Measurements from ENCODE around the gene NRP2. TPM values are rescaled to one million over a fixed set of nuclear protein-coding genes. Genes with fewer than 3 reads are reported as not detected.

NRP2 gene
- total RNA-seq, 1 donor from 2014 or later = 89.5 TPM

DNA sequence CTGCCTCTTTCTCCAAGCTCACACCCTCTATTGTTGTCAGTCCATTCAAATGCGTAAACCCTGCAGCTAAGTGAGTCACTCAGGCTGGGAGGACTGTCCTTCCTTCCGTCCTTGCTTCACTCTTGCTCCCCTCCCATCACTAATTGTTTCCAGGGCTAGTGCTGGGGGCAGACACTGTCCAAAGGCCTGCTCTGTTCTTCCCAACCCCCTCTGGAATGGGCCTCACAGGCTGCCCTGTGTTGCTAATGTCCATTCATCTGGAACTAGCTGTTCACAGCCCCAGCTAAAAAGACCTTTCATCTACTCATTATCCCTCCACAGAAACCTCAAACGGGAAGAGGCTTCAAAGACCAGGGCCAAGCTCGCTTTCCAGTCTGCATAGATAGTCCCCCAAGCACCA, 31.9 kb upstream of the NRP2 start:
- TF ChIP-seq, protein P1, sequence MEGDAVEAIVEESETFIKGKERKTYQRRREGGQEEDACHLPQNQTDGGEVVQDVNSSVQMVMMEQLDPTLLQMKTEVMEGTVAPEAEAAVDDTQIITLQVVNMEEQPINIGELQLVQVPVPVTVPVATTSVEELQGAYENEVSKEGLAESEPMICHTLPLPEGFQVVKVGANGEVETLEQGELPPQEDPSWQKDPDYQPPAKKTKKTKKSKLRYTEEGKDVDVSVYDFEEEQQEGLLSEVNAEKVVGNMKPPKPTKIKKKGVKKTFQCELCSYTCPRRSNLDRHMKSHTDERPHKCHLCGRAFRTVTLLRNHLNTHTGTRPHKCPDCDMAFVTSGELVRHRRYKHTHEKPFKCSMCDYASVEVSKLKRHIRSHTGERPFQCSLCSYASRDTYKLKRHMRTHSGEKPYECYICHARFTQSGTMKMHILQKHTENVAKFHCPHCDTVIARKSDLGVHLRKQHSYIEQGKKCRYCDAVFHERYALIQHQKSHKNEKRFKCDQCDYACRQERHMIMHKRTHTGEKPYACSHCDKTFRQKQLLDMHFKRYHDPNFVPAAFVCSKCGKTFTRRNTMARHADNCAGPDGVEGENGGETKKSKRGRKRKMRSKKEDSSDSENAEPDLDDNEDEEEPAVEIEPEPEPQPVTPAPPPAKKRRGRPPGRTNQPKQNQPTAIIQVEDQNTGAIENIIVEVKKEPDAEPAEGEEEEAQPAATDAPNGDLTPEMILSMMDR (IDR thresholded peaks at IDR 0.05; ENCODE audit: unreplicated experiment) = no peak
- H3K27ac Mint-ChIP-seq = no peak overlapping the region
- H3K36me3 Mint-ChIP-seq = no peaks in the 10 kb centered on the region
- no peak for DNase-seq (ENCODE audit: low spot score in 2 of 2, unreplicated experiment in 2 of 2)
- peaks cover 2% of the 10 kb centered on the region for H3K4me1 Mint-ChIP-seq
- no peaks in the 10 kb centered on the region for H3K9me3 Mint-ChIP-seq
- H3K27me3 Mint-ChIP-seq (ENCODE audit: low read depth) = no peaks in the 10 kb centered on the region
- no peak overlapping the region for H3K4me3 Mint-ChIP-seq

DNA sequence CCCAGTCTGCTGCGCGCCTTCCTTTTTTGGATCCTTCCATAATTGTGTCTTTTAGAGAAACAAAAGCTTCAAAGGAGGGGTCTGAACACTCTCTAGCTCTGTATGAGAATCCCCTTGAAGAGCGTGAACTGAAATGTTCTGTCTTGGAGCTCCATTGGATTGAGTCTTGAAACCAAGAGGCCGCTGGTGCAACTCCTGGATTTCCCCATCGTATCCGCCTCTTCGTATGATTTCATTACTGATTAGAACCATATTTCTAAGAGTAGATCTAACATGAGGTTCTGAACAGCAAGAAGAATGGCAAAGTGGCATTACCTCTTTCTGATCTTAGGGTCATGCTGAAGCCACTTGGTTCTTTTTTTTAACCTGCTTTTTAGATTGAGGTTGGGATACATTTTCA, 31.4 kb upstream of the NRP2 start:
- Mint-ChIP-seq H3K36me3 (no peaks in the 10 kb centered on the region), H3K27ac (no peak overlapping the region)

DNA sequence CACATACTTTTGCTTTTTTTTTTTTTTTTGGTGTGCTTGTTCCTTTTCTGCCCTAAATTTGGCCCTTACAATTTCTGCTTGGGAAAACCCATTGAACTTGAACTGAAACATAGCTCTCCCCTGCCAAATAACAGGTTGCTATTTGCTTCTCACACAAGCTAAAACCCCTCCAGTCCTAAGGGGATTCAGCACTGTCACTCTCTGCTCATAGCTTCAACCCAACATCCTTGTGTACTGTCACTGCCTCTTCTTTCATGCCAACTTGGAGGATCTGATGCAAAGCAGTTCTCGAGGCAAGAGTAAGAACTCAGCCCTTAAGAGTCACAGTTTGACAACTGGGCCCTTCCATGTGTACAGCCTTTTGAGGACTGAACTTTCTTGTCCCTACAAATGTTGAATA, 30.6 kb upstream of the NRP2 start:
- no peaks in the 10 kb centered on the region for H3K27me3 Mint-ChIP-seq (ENCODE audit: low read depth)
- peaks cover 10% of the 10 kb centered on the region for H3K4me1 Mint-ChIP-seq
- no peak overlapping the region for H3K27ac Mint-ChIP-seq
- H3K36me3 Mint-ChIP-seq = no peaks in the 10 kb centered on the region
- no peaks in the 10 kb centered on the region for H3K9me3 Mint-ChIP-seq
- TF ChIP-seq, protein P1 (IDR thresholded peaks at IDR 0.05; ENCODE audit: unreplicated experiment) = no peak
- H3K4me3 Mint-ChIP-seq = no peak overlapping the region
- DNase-seq (ENCODE audit: low spot score in 2 of 2, unreplicated experiment in 2 of 2) = no peak

More for the DNA sequence above, 31.4 kb upstream of the NRP2 start:
- Mint-ChIP-seq H3K27me3 (ENCODE audit: low read depth) (no peaks in the 10 kb centered on the region), H3K9me3 (no peaks in the 10 kb centered on the region), H3K4me1 (peaks cover 4% of the 10 kb centered on the region), H3K4me3 (no peak overlapping the region)
- TF ChIP-seq, protein P1 (IDR thresholded peaks at IDR 0.05; ENCODE audit: unreplicated experiment) = no peak
- DNase-seq (ENCODE audit: low spot score in 2 of 2, unreplicated experiment in 2 of 2) = no peak

DNA sequence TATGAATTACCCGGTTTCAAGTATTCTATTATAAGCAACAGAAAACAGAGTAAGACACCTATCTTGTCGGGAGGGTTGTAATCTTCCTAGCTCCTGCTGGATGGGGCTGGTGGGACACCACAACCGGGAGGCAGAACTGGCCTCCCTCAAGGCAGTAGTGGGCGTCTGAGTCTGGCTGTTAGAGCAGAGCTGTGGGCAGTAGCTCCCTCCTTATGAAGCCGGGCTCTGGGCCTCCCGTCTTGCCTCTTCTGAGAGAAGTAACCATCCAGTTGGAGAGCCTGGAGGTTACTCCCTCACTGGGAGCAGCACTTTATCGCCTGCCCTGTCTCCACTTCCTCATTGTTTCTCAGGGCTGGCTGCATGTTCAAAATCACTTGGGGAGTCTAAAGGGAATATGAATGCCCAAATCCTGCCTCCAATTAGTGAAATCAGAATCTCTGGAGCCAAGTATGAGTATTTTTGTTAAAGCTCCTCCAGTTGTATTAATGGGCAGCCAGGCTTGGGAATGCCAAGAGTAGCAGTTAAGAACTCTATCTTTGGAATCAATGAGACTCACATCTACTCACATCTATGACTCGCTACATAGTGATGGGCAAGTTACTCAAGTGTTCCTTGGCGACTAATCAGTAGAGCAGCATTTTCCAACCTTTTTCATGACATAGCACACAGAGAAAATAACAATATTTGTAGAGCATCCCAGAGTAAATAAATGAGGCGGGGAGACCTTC, 27.3 kb upstream of the NRP2 start:
- no peaks in the 10 kb centered on the region for H3K9me3 Mint-ChIP-seq
- peaks cover 10% of the 10 kb centered on the region for H3K4me1 Mint-ChIP-seq
- H3K36me3 Mint-ChIP-seq = no peaks in the 10 kb centered on the region
- DNase-seq (ENCODE audit: low spot score in 2 of 2, unreplicated experiment in 2 of 2) = no peak
- H3K4me3 Mint-ChIP-seq = no peak overlapping the region
- TF ChIP-seq, protein P1 (IDR thresholded peaks at IDR 0.05; ENCODE audit: unreplicated experiment) = no peak
- H3K27me3 Mint-ChIP-seq (ENCODE audit: low read depth) = no peaks in the 10 kb centered on the region
- no peak overlapping the region for H3K27ac Mint-ChIP-seq

DNA sequence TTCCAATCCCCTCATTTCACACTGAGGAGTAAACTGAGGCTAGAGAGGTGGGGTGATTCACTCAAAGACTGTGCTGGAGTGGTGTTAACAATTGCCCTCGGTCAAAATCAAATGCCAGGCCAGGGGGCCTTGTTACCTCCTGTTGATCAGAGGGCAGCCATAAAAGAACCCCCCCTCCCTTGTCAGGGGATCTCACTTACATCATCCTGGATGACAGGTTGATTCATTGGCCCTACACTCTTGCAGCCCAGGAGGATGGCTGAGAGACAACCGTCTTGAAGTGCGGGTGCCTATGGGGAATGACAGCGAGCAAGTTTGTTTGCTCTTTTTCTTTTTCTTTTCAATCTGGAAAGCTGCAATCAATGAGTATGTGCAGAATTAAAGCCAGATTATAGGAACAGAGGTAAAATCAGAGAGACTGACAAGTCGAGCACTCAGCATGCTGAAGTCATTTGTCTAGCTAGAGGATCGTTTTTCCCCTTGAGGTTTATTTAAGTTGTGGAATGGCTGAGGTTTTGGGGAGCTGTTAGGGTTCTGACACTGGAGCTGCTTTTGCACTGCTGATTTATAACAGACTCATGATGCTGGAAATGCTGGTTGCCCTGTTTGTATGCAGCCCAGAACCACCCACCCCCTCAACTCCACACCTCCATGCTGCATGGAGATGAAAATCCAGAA, 26.4 kb upstream of the NRP2 start:
- no peaks in the 10 kb centered on the region for H3K9me3 Mint-ChIP-seq
- H3K36me3 Mint-ChIP-seq = no peaks in the 10 kb centered on the region
- H3K4me1 Mint-ChIP-seq = peaks cover 10% of the 10 kb centered on the region
- H3K27me3 Mint-ChIP-seq (ENCODE audit: low read depth) = no peaks in the 10 kb centered on the region
- TF ChIP-seq, protein P1 (IDR thresholded peaks at IDR 0.05; ENCODE audit: unreplicated experiment) = no peak
- no peak overlapping the region for H3K4me3 Mint-ChIP-seq
- H3K27ac Mint-ChIP-seq = no peak overlapping the region
- DNase-seq (ENCODE audit: low spot score in 2 of 2, unreplicated experiment in 2 of 2) = no peak
